Cardiac fibroblast (primary cell): ENCODE measurements around the gene PTK6.

Experiments
- DNase-seq, 2 donors: peaks; one replicate each; pipeline versions ENCODE4 v3.0.0 to v3.0.0-alpha.2; 2010; ENCODE audit warnings: low read depth in 2 of 2
- H3K4me3 ChIP-seq, 2 donors: replicated peaks in 1 of 2; 1 replicate in 1 of 2; 2 replicates in 1 of 2; pipeline ENCODE4 v1.5.1; 2011; ENCODE audit warnings: low read depth in 2 of 2, low read length in 2 of 2, mild to moderate bottlenecking in 2 of 2, moderate library complexity in 1 of 2
- CTCF ChIP-seq: IDR thresholded peaks from one replicate; pipeline ENCODE4 v1.5.1; 2011; ENCODE audit warnings: low read depth, mild to moderate bottlenecking, low read length, inconsistent platforms

PTK6 gene

GRCh38 chr20:63534831-63535651 lies 2.1 kb downstream of the PTK6 start:
- DNase-seq, result no peak
- no peak overlapping the region for H3K4me3 ChIP-seq
- no peak for TF ChIP-seq CTCF

GRCh38 chr20:63534427-63534830 lies 2.7 kb downstream of the PTK6 start:
- no peak for TF ChIP-seq CTCF
- H3K4me3 ChIP-seq, result no peak overlapping the region
- no peak for DNase-seq

- DNase-seq, result no peak
- no peak for TF ChIP-seq CTCF
- no peak overlapping the region for H3K4me3 ChIP-seq
Measured at GRCh38 chr20:63533871-63534393, 3.2 kb downstream of the PTK6 start.

GRCh38 chr20:63533388-63533787 lies 3.8 kb downstream of the PTK6 start:
- no peak for TF ChIP-seq CTCF
- no peak overlapping the region for H3K4me3 ChIP-seq
- DNase-seq, result no peak

GRCh38 chr20:63532449-63532971 lies 4.7 kb downstream of the PTK6 start:
- no peak for TF ChIP-seq CTCF
- no peak for DNase-seq
- H3K4me3 ChIP-seq, result no peak overlapping the region

GRCh38 chr20:63531686-63532448 lies 5.3 kb downstream of the PTK6 start:
- TF ChIP-seq CTCF, result no peak
- no peak overlapping the region for H3K4me3 ChIP-seq
- no peak for DNase-seq
